OCI-LY3 (cell line): ENCODE results near the gene LEAP2.

Experiments used
- CTCF ChIP-seq: fragments of 200-600, 300-600 bp; sonication (generic); IDR thresholded peaks from 2 replicates; pipeline ENCODE4 v1.5.1; 2014; ENCODE audit warnings: antibody characterized with exemption, low read length, low read depth
- EZH2phosphoT487 ChIP-seq: fragments of 200-600 bp; shearing (Covaris generic); IDR thresholded peaks from 2 replicates; pipeline ENCODE4 v1.6.1; 2018; ENCODE audit warnings: antibody characterized with exemption, mixed run types, low read depth

- TF ChIP-seq CTCF (no peak), EZH2phosphoT487 (no peak)
Observed at GRCh38 chr5:132826424-132827082, 46.9 kb upstream of the LEAP2 start.
